ENCODE measurements around the gene TUSC7.

- no peak for TF ChIP-seq CTCF (IDR thresholded peaks at IDR 0.05; ENCODE audit: borderline replicate concordance, extremely low read depth, low read length, poor library complexity, severe bottlenecking)
- no peak for TF ChIP-seq EZH2 (IDR thresholded peaks at IDR 0.05; ENCODE audit: borderline replicate concordance, low read depth, low read length, severe bottlenecking)
Observed at GRCh38 chr3:116757315-116757714, 47.7 kb downstream of the TUSC7 start.
